A673 (cell line): ENCODE results near the gene POLD4. TPM values are rescaled to one million over a fixed set of nuclear protein-coding genes. Genes with fewer than 3 reads are reported as not detected.

ENCODE experiments used
- BruUV-seq: library from RNA; stranded (reverse); fragments of 400-500 nt; replicated peaks from 2 replicates; lab custom pipeline; 2021; lab: Mats Ljungman, UMichigan
- CTCF ChIA-PET: fragments of 300-600 bp; sonication (Branson Sonifier 250); formaldehyde crosslinking; loops from one replicate; lab custom pipeline; 2022; ENCODE audit warnings: antibody characterized with exemption; lab: Charles Lee
- POLR2A ChIA-PET: fragments of 300-600 bp; sonication (Branson Sonifier 250); formaldehyde crosslinking; loops from one replicate; lab custom pipeline; 2022; ENCODE audit warnings: antibody characterized with exemption; ENCODE audit not compliant: low non-redundant PET; lab: Charles Lee
- DNase-seq: peaks from one replicate; pipeline ENCODE4 v3.0.0-alpha.2; 2015; ENCODE audit warnings: low spot score
- H3K27ac ChIP-seq: fragments of 200-600 bp; sonication (generic); 2 replicates; pipeline ENCODE4 v1.5.1; 2016; ENCODE audit warnings: mixed run types, low read depth, mild to moderate bottlenecking, mixed read lengths, antibody characterized with exemption, low read length; ENCODE audit not compliant: poor library complexity, severe bottlenecking
- H3K27me3 ChIP-seq: fragments of 200-600 bp; sonication (generic); replicated peaks from 2 replicates; pipeline ENCODE4 v1.6.1; 2017; ENCODE audit warnings: mixed run types, low read depth, mild to moderate bottlenecking, mixed read lengths, antibody characterized with exemption, low read length; ENCODE audit not compliant: insufficient read depth, poor library complexity
- H3K36me3 ChIP-seq: fragments of 200-600 bp; sonication (generic); 2 replicates; pipeline ENCODE4 v1.6.1; 2016; ENCODE audit warnings: mixed run types, mild to moderate bottlenecking, mixed read lengths, antibody characterized with exemption, low read length; ENCODE audit not compliant: insufficient read depth, poor library complexity, severe bottlenecking
- H3K4me1 ChIP-seq: fragments of 200-600 bp; sonication (generic); 2 replicates; pipeline ENCODE4 v1.6.1; 2017; ENCODE audit warnings: mixed run types, mild to moderate bottlenecking, mixed read lengths, antibody characterized with exemption, low read length; ENCODE audit not compliant: insufficient read depth, poor library complexity, severe bottlenecking
- H3K4me3 ChIP-seq: fragments of 200-600 bp; sonication (generic); 2 replicates; pipeline ENCODE4 v1.5.1; 2016; ENCODE audit warnings: low read depth, mixed run types, mild to moderate bottlenecking, mixed read lengths, low read length; ENCODE audit not compliant: poor library complexity, severe bottlenecking
- H3K9me3 ChIP-seq: fragments of 200-600 bp; sonication (generic); 2 replicates; pipeline ENCODE4 v1.6.1; 2016; ENCODE audit warnings: mixed run types, low read depth, mild to moderate bottlenecking, mixed read lengths, antibody characterized with exemption, low read length; ENCODE audit not compliant: poor library complexity, severe bottlenecking
- CTCF ChIP-seq: fragments of 300-800, 200-600 bp; sonication (generic); conservative IDR thresholded peaks from 2 replicates; pipeline ENCODE4 v1.5.1; 2017; ENCODE audit warnings: low read depth, mild to moderate bottlenecking, antibody characterized with exemption, low read length, moderate library complexity, mixed read lengths
- EZH2 ChIP-seq: fragments of 200-600 bp; sonication (generic); IDR thresholded peaks from 2 replicates; pipeline ENCODE4 v1.6.1; 2017; ENCODE audit warnings: borderline replicate concordance, low read depth, mild to moderate bottlenecking, mixed read lengths, antibody characterized with exemption, low read length; ENCODE audit not compliant: poor library complexity, severe bottlenecking
- intact Hi-C: fragments of 100-400 bp; cut with micrococcal nuclease; formaldehyde crosslinking; loops from one replicate; pipeline ENCODE4 v1.10.0; 2022; ENCODE audit not compliant: unreplicated experiment
- total RNA-seq: library from RNA; stranded (reverse); gene quantifications from 2 replicates; pipeline ENCODE4 v1.2.3, GENCODE V29; 2021

The POLD4 gene
- total RNA-seq, 1 experiment from 2014 or later, result 13.2 TPM

- no peak for DNase-seq
- no peaks in the 10 kb centered on the region for H3K36me3 ChIP-seq
- no TSS peak for BruUV-seq
- H3K4me3 ChIP-seq, result no peak overlapping the region
- TF ChIP-seq CTCF, result no peak
- TF ChIP-seq EZH2, result no peak
- intact Hi-C loops, result no loop called here
- no peak overlapping the region for H3K27ac ChIP-seq
- H3K9me3 ChIP-seq, result no peaks in the 10 kb centered on the region
- no peaks in the 10 kb centered on the region for H3K27me3 ChIP-seq
- CTCF ChIA-PET, result no interaction called here
- POLR2A ChIA-PET, result no interaction called here
- H3K4me1 ChIP-seq, result peaks cover 25% of the 10 kb centered on the region
Observed at GRCh38 chr11:67365736-67366444, 12.5 kb upstream of the POLD4 start.

- H3K4me1 ChIP-seq, result peaks cover 19% of the 10 kb centered on the region
- ChIA-PET CTCF (no interaction called here), POLR2A (no interaction called here)
- TF ChIP-seq CTCF (no peak), EZH2 (no peak)
- intact Hi-C loops, result no loop called here
- no peak for DNase-seq
- H3K27me3 ChIP-seq, result no peaks in the 10 kb centered on the region
- no peaks in the 10 kb centered on the region for H3K36me3 ChIP-seq
- BruUV-seq, result no TSS peak
- H3K9me3 ChIP-seq, result no peaks in the 10 kb centered on the region
- H3K27ac ChIP-seq, result no peak overlapping the region
- no peak overlapping the region for H3K4me3 ChIP-seq
Observed at GRCh38 chr11:67364783-67365722, 11.7 kb upstream of the POLD4 start.

- DNase-seq, result no peak
- intact Hi-C loops, result no loop called here
- Histone ChIP-seq H3K36me3 (no peaks in the 10 kb centered on the region), H3K9me3 (no peaks in the 10 kb centered on the region), H3K27me3 (no peaks in the 10 kb centered on the region), H3K4me1 (peaks cover 19% of the 10 kb centered on the region), H3K4me3 (no peak overlapping the region), H3K27ac (no peak overlapping the region)
- no TSS peak for BruUV-seq
- ChIA-PET CTCF (no interaction called here), POLR2A (no interaction called here)
- no peak for TF ChIP-seq CTCF
- no peak for TF ChIP-seq EZH2
Observed at GRCh38 chr11:67364169-67364568, 10.8 kb upstream of the POLD4 start.
